HAP-1 (cell line): Measurements from ENCODE around the gene MINDY4.
"Not testable (repeated sequence)": the region's sequence is repeated elsewhere in the genome, so short reads cannot be mapped to it uniquely, and the experiment has no call there.

ENCODE experiments used
- DNase-seq, 2 experiments: peaks; one replicate each; pipeline ENCODE4 v3.0.0-alpha.2; 2016 to 2020; ENCODE audit warnings: low spot score in 2 of 2
- H3K27me3 ChIP-seq: fragments of 250-450 bp; sonication (Bioruptor Pico); 2 replicates; pipeline ENCODE4 v1.5.1; 2020; ENCODE audit warnings: low read depth, mild to moderate bottlenecking, moderate library complexity
- H3K36me3 ChIP-seq: fragments of 250-450 bp; sonication (Bioruptor Pico); replicated peaks from 2 replicates; pipeline ENCODE4 v1.5.1; 2020; ENCODE audit warnings: mild to moderate bottlenecking
- H3K4me1 ChIP-seq: fragments of 250-450 bp; sonication (Bioruptor Pico); 2 replicates; pipeline ENCODE4 v1.5.1; 2020; ENCODE audit warnings: mild to moderate bottlenecking
- H3K4me3 ChIP-seq: fragments of 250-450 bp; sonication (Bioruptor Pico); 2 replicates; pipeline ENCODE4 v1.5.1; 2020; ENCODE audit warnings: mild to moderate bottlenecking, moderate library complexity
- H3K9me3 ChIP-seq: fragments of 250-450 bp; sonication (Bioruptor Pico); 2 replicates; pipeline ENCODE4 v1.5.1; 2020; ENCODE audit warnings: mild to moderate bottlenecking, moderate library complexity
- in situ Hi-C: fragments of 300-500 bp; cut with MboI; formaldehyde crosslinking; loops from 3 replicates; pipeline ENCODE4 v1.14.3; 2020; ENCODE audit warnings: low sequenced_read_pairs, inconsistent platforms, mixed read lengths

MINDY4 gene

GRCh38 chr7:30831936-30832335 lies 60.7 kb downstream of the MINDY4 start:
- DNase-seq, result no peak
- Histone ChIP-seq H3K36me3 (no peaks in the 10 kb centered on the region), H3K27me3 (no peaks in the 10 kb centered on the region), H3K9me3 (peaks cover 5% of the 10 kb centered on the region), H3K4me3 (no peak overlapping the region), H3K4me1 (no peaks in the 10 kb centered on the region)
- in situ Hi-C loops, result no loop called here

GRCh38 chr7:30834017-30834674 lies 62.9 kb downstream of the MINDY4 start:
- not testable (repeated sequence) for H3K9me3 ChIP-seq

GRCh38 chr7:30835396-30835915 lies 64.2 kb downstream of the MINDY4 start:
- DNase-seq, result no peak
- in situ Hi-C loops, result no loop called here
- Histone ChIP-seq H3K4me3 (no peak overlapping the region), H3K9me3 (peaks cover 5% of the 10 kb centered on the region), H3K36me3 (no peaks in the 10 kb centered on the region), H3K27me3 (no peaks in the 10 kb centered on the region), H3K4me1 (no peaks in the 10 kb centered on the region)

More at GRCh38 chr7:30834017-30834674, 62.9 kb downstream of the MINDY4 start:
- H3K4me3 ChIP-seq, H3K36me3 ChIP-seq, H3K27me3 ChIP-seq, H3K4me1 ChIP-seq, DNase-seq, in situ Hi-C loops: not testable (repeated sequence)

GRCh38 chr7:30836991-30837390 lies 65.8 kb downstream of the MINDY4 start:
- Histone ChIP-seq H3K27me3 (no peaks in the 10 kb centered on the region), H3K36me3 (no peaks in the 10 kb centered on the region), H3K4me1 (no peaks in the 10 kb centered on the region), H3K4me3 (no peak overlapping the region), H3K9me3 (peaks cover 5% of the 10 kb centered on the region)
- in situ Hi-C loops, result no loop called here
- DNase-seq, result no peak

GRCh38 chr7:30837581-30837980 lies 66.4 kb downstream of the MINDY4 start:
- in situ Hi-C loops, result no loop called here
- Histone ChIP-seq H3K36me3 (no peaks in the 10 kb centered on the region), H3K4me3 (no peak overlapping the region), H3K4me1 (no peaks in the 10 kb centered on the region), H3K27me3 (no peaks in the 10 kb centered on the region), H3K9me3 (peaks cover 5% of the 10 kb centered on the region)
- DNase-seq, result no peak

GRCh38 chr7:30838008-30838407 lies 66.8 kb downstream of the MINDY4 start:
- Histone ChIP-seq H3K27me3 (no peaks in the 10 kb centered on the region), H3K4me3 (no peak overlapping the region), H3K36me3 (no peaks in the 10 kb centered on the region), H3K9me3 (peaks cover 5% of the 10 kb centered on the region), H3K4me1 (no peaks in the 10 kb centered on the region)
- in situ Hi-C loops, result no loop called here
- no peak for DNase-seq

GRCh38 chr7:30840141-30841024 lies 69.2 kb downstream of the MINDY4 start:
- DNase-seq, result no peak
- no peaks in the 10 kb centered on the region for H3K27me3 ChIP-seq
- in situ Hi-C loops, result no loop called here

GRCh38 chr7:30841025-30841735 lies 70.0 kb downstream of the MINDY4 start:
- DNase-seq, result no peak
- H3K4me3 ChIP-seq, result no peak overlapping the region

More at GRCh38 chr7:30840141-30841024, 69.2 kb downstream of the MINDY4 start:
- H3K4me1 ChIP-seq, result no peaks in the 10 kb centered on the region
- no peak overlapping the region for H3K4me3 ChIP-seq
- no peaks in the 10 kb centered on the region for H3K9me3 ChIP-seq
- no peaks in the 10 kb centered on the region for H3K36me3 ChIP-seq

GRCh38 chr7:30841801-30842541 lies 70.8 kb downstream of the MINDY4 start:
- no peaks in the 10 kb centered on the region for H3K4me1 ChIP-seq
- no peak overlapping the region for H3K4me3 ChIP-seq
- H3K36me3 ChIP-seq, result no peaks in the 10 kb centered on the region
- no peaks in the 10 kb centered on the region for H3K27me3 ChIP-seq
- no peaks in the 10 kb centered on the region for H3K9me3 ChIP-seq
- in situ Hi-C loops, result no loop called here
- no peak for DNase-seq

More at GRCh38 chr7:30841025-30841735, 70.0 kb downstream of the MINDY4 start:
- in situ Hi-C loops, result no loop called here
- Histone ChIP-seq H3K27me3 (no peaks in the 10 kb centered on the region), H3K9me3 (no peaks in the 10 kb centered on the region), H3K36me3 (no peaks in the 10 kb centered on the region), H3K4me1 (no peaks in the 10 kb centered on the region)

- no peak for DNase-seq
- Histone ChIP-seq H3K36me3 (no peaks in the 10 kb centered on the region), H3K9me3 (no peaks in the 10 kb centered on the region), H3K4me1 (no peaks in the 10 kb centered on the region), H3K27me3 (no peaks in the 10 kb centered on the region), H3K4me3 (no peak overlapping the region)
- in situ Hi-C loops, result no loop called here
Measured at GRCh38 chr7:30842542-30843451, 71.6 kb downstream of the MINDY4 start.

GRCh38 chr7:30843741-30844482 lies 72.7 kb downstream of the MINDY4 start:
- H3K9me3 ChIP-seq, result no peaks in the 10 kb centered on the region
- H3K4me1 ChIP-seq, result no peaks in the 10 kb centered on the region
- in situ Hi-C loops, result no loop called here
- no peak for DNase-seq
- no peak overlapping the region for H3K4me3 ChIP-seq
- H3K27me3 ChIP-seq, result no peaks in the 10 kb centered on the region
- H3K36me3 ChIP-seq, result no peaks in the 10 kb centered on the region

GRCh38 chr7:30844483-30844874 lies 73.3 kb downstream of the MINDY4 start:
- H3K27me3 ChIP-seq, result no peaks in the 10 kb centered on the region
- H3K4me3 ChIP-seq, result no peak overlapping the region
- H3K36me3 ChIP-seq, result no peaks in the 10 kb centered on the region
- H3K9me3 ChIP-seq, result no peaks in the 10 kb centered on the region
- H3K4me1 ChIP-seq, result no peaks in the 10 kb centered on the region
- in situ Hi-C loops, result no loop called here
- no peak for DNase-seq
